ENCODE results near the gene P2RY2. TPM values are rescaled to one million over a fixed set of nuclear protein-coding genes. Genes with fewer than 3 reads are reported as not detected.

P2RY2 gene
- total RNA-seq, 1 donor from 2014 or later: 18.3 TPM

- DNase-seq (ENCODE audit: low spot score in 2 of 2): no peak
- H3K36me3 ChIP-seq: no peaks in the 10 kb centered on the region
- no peaks in the 10 kb centered on the region for H3K27me3 ChIP-seq
- peak overlapping the region; percentile 54 to 76 for H3K27ac ChIP-seq
- no peaks in the 10 kb centered on the region for H3K9me3 ChIP-seq
- peaks cover 5 to 20% of the 10 kb centered on the region in 2 donors for H3K4me1 ChIP-seq
- H3K4me3 ChIP-seq: no peak overlapping the region
- TF ChIP-seq CTCF (IDR thresholded peaks at IDR 0.05): no peak
- intact Hi-C loops (cut with DNase I): no loop called here
Measured at GRCh38 chr11:73239111-73239521, 21.0 kb downstream of the P2RY2 start.

- intact Hi-C loops (cut with DNase I): no loop called here
- H3K27ac ChIP-seq: peak overlapping the region; percentile 54 to 76
Measured at GRCh38 chr11:73239571-73240189, 21.6 kb downstream of the P2RY2 start.

GRCh38 chr11:73240190-73240781 is 22.2 kb downstream of the P2RY2 start:
- Histone ChIP-seq H3K27me3 (no peaks in the 10 kb centered on the region), H3K4me3 (no peak overlapping the region), H3K4me1 (peaks cover 5 to 20% of the 10 kb centered on the region in 2 donors), H3K36me3 (no peaks in the 10 kb centered on the region), H3K27ac (peak overlapping the region; percentile 54 to 76), H3K9me3 (no peaks in the 10 kb centered on the region)
- peak; percentile 64 to 91 for DNase-seq (ENCODE audit: low spot score in 2 of 2)
- intact Hi-C loops (cut with DNase I): no loop called here
- TF ChIP-seq CTCF (IDR thresholded peaks at IDR 0.05): no peak

More at GRCh38 chr11:73239571-73240189, 21.6 kb downstream of the P2RY2 start:
- Histone ChIP-seq H3K27me3 (no peaks in the 10 kb centered on the region), H3K36me3 (no peaks in the 10 kb centered on the region), H3K9me3 (no peaks in the 10 kb centered on the region), H3K4me1 (peaks cover 5 to 20% of the 10 kb centered on the region in 2 donors), H3K4me3 (no peak overlapping the region)
- DNase-seq (ENCODE audit: low spot score in 2 of 2): no peak
- no peak for TF ChIP-seq CTCF (IDR thresholded peaks at IDR 0.05)

GRCh38 chr11:73241300-73241699 is 23.2 kb downstream of the P2RY2 start:
- intact Hi-C loops (cut with DNase I): no loop called here
- DNase-seq (ENCODE audit: low spot score in 2 of 2): no peak
- TF ChIP-seq CTCF (IDR thresholded peaks at IDR 0.05): no peak

GRCh38 chr11:73242251-73243092 is 24.4 kb downstream of the P2RY2 start:
- Histone ChIP-seq H3K27me3 (no peaks in the 10 kb centered on the region), H3K4me1 (peaks cover 5 to 16% of the 10 kb centered on the region in 2 donors), H3K9me3 (no peaks in the 10 kb centered on the region), H3K4me3 (peak overlapping the region in 1 of 2 donors; percentile 43), H3K36me3 (no peaks in the 10 kb centered on the region), H3K27ac (peak overlapping the region in 1 of 2 donors; percentile 37)
- DNase-seq (ENCODE audit: low spot score in 2 of 2): peak; percentile 47 to 87
- intact Hi-C loops (cut with DNase I): loop anchor here (1.0 to 2.0 kb wide), 5 partner anchors 24 to 408 kb away; partner anchors contain the start of gene P2RY2
- TF ChIP-seq CTCF (IDR thresholded peaks at IDR 0.05): peak; percentile 90 to 94 (median 91)

More at GRCh38 chr11:73241300-73241699, 23.2 kb downstream of the P2RY2 start:
- no peaks in the 10 kb centered on the region for H3K36me3 ChIP-seq
- peak overlapping the region in 1 of 2 donors; percentile 76 for H3K27ac ChIP-seq
- H3K4me3 ChIP-seq: no peak overlapping the region
- no peaks in the 10 kb centered on the region for H3K27me3 ChIP-seq
- H3K9me3 ChIP-seq: no peaks in the 10 kb centered on the region
- H3K4me1 ChIP-seq: peaks cover 5 to 20% of the 10 kb centered on the region in 2 donors

Data from ascending aorta (tissue), 2 donors.